ENCODE data around the gene RPS14. TPM values are rescaled to one million over a fixed set of nuclear protein-coding genes. Genes with fewer than 3 reads are reported as not detected.
"Not testable (repeated sequence)": the region's sequence is repeated elsewhere in the genome, so short reads cannot be mapped to it uniquely, and the experiment has no call there.

RPS14 gene
- total RNA-seq, 1 experiment from 2014 or later, result 2,031 TPM

DNA sequence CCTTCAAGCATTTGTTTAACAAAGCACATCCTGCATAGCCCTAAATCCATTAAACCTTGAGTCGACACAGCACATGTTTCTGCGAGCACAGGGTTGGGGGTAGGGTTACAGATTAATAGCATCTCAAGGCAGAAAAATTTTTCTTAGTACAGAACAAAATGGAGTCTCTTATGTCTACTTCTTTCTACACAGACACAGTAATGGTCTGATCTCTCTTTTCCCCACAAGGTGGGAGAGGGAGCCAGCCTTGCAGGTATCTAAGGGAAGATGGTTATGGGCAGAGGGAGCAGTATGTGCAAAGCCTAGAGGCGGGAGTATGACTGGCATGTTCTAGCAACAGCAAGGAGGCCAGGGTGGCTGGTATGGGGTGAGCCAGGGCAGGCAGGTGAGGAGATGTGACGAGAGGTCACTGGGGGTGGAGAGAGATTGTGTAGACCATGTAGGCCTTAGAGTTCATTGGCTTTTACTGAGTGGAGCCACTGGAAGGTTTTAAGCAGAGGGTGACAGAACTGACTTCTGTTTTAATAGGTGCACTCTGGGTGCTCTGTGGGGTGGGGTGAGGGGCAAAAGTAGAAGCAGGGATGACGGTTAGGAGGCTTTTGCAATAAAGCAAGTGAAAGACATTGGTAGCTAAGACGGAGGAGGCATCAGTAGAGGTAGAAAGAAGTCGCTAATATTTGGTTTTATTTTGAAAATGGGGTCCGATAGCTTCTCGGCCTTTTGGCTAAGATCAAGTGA, 5.1 kb upstream of the RPS14 start:
- DNase-seq, result no peak
- CTCF ChIA-PET, result no interaction called here
- Histone ChIP-seq H3K9me3 (ENCODE audit: low read length) (no peaks in the 10 kb centered on the region), H4K20me1 (ENCODE audit: low read length) (no peaks in the 10 kb centered on the region), H3K27ac (ENCODE audit: low read length) (no peak overlapping the region), H3K9me2 (replicated peaks; ENCODE audit: low read length) (no peaks in the 10 kb centered on the region), H3K4me1 (ENCODE audit: insufficient read depth, low read length) (no peaks in the 10 kb centered on the region; the same call in 1 of the 2 replicates), H3F3A (ENCODE audit: low read length, unreplicated experiment) (no peaks in the 10 kb centered on the region), H3K9ac (ENCODE audit: low read length) (no peak overlapping the region), H3K36me3 (ENCODE audit: low read depth, low read length) (no peaks in the 10 kb centered on the region), H3K4me3 (ENCODE audit: low read length) (no peak overlapping the region), H2AFZ (ENCODE audit: low read length) (no peak overlapping the region), H3K27me3 (ENCODE audit: low read length) (no peaks in the 10 kb centered on the region), H3K4me2 (ENCODE audit: low read length) (no peak overlapping the region), H3K79me2 (ENCODE audit: low read length) (peaks cover under 1% of the 10 kb centered on the region; the same call in 1 of the 2 replicates)
- intact Hi-C loops (cut with micrococcal nuclease), result no loop called here
- ATAC-seq, result no peak
- TF ChIP-seq, protein P1, sequence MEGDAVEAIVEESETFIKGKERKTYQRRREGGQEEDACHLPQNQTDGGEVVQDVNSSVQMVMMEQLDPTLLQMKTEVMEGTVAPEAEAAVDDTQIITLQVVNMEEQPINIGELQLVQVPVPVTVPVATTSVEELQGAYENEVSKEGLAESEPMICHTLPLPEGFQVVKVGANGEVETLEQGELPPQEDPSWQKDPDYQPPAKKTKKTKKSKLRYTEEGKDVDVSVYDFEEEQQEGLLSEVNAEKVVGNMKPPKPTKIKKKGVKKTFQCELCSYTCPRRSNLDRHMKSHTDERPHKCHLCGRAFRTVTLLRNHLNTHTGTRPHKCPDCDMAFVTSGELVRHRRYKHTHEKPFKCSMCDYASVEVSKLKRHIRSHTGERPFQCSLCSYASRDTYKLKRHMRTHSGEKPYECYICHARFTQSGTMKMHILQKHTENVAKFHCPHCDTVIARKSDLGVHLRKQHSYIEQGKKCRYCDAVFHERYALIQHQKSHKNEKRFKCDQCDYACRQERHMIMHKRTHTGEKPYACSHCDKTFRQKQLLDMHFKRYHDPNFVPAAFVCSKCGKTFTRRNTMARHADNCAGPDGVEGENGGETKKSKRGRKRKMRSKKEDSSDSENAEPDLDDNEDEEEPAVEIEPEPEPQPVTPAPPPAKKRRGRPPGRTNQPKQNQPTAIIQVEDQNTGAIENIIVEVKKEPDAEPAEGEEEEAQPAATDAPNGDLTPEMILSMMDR (conservative IDR thresholded peaks at IDR 0.05; ENCODE audit: low read depth, low read length), result no peak
- POLR2A ChIA-PET (ENCODE audit: unreplicated experiment), result no interaction called here
- BruUV-seq (replicated peaks), result no TSS peak

DNA sequence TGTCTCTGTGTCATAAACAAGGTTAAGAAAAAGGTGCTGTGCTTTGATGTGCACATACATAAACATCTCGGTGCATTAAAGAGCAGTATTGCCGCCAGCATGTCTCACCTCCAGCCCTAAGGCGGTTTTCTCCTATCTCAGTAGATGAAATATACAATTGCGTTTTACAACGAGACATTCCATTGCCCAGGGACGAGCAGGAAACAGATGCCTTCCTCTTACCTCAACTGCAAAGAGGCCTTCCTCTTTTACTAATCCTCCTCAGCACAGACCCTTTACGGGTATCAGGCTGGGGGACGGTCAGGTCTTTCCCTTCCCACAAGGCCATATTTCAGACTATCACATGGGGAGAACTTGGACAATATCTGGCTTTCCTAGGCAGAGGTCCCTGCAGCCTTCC, 4.5 kb upstream of the RPS14 start:
- intact Hi-C loops (cut with micrococcal nuclease); H2AFZ ChIP-seq (ENCODE audit: low read length); CTCF ChIA-PET: not testable (repeated sequence)

DNA sequence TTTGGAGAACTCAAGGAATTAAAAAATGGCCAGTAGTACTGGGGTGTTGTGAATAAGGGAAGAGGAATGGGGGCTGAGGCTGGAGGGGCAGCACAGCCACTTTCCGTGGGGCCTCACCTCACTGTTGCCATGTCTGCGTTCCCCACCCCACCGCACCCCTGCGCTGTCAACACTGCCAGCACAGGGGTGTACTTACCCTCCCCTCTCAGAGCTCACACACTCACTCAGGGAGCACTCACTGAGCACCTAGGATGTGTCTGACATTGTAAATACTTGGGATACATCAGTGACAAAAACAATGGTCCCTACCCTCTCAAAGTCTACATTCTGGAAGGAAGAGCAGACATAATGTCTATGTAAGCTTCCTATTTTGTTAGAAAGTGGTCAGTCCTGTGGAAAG, 3.4 kb upstream of the RPS14 start:
- intact Hi-C loops (cut with micrococcal nuclease), result no loop called here
- Histone ChIP-seq H3K4me2 (ENCODE audit: low read length) (no peak overlapping the region), H3K9me2 (replicated peaks; ENCODE audit: low read length) (no peaks in the 10 kb centered on the region), H2AFZ (ENCODE audit: low read length) (no peak overlapping the region), H3F3A (ENCODE audit: low read length, unreplicated experiment) (no peaks in the 10 kb centered on the region), H3K79me2 (ENCODE audit: low read length) (peaks cover 18% of the 10 kb centered on the region), H3K27ac (ENCODE audit: low read length) (no peak overlapping the region), H3K4me3 (ENCODE audit: low read length) (no peak overlapping the region), H3K9ac (ENCODE audit: low read length) (no peak overlapping the region), H3K27me3 (ENCODE audit: low read length) (no peaks in the 10 kb centered on the region), H3K36me3 (ENCODE audit: low read depth, low read length) (peaks cover 13% of the 10 kb centered on the region), H4K20me1 (ENCODE audit: low read length) (peaks cover 11% of the 10 kb centered on the region), H3K9me3 (ENCODE audit: low read length) (no peaks in the 10 kb centered on the region), H3K4me1 (ENCODE audit: insufficient read depth, low read length) (peaks cover 5% of the 10 kb centered on the region)
- no TSS peak for BruUV-seq (replicated peaks)
- ATAC-seq (no peak), DNase-seq (no peak)
- POLR2A ChIA-PET (ENCODE audit: unreplicated experiment), result no interaction called here
- CTCF ChIA-PET, result no interaction called here
- no peak for TF ChIP-seq EZH2 (IDR thresholded peaks at IDR 0.05; ENCODE audit: low read length, unreplicated experiment)
- no peak for TF ChIP-seq EZH2phosphoT487 (IDR thresholded peaks at IDR 0.05; ENCODE audit: borderline replicate concordance, low read length)
- TF ChIP-seq, protein P1 (conservative IDR thresholded peaks at IDR 0.05; ENCODE audit: low read depth, low read length), result no peak

More for the DNA sequence above, 4.5 kb upstream of the RPS14 start:
- H3K9ac ChIP-seq (ENCODE audit: low read length); H3F3A ChIP-seq (ENCODE audit: low read length, unreplicated experiment); DNase-seq; H3K9me3 ChIP-seq (ENCODE audit: low read length); H3K27me3 ChIP-seq (ENCODE audit: low read length); ATAC-seq; H3K36me3 ChIP-seq (ENCODE audit: low read depth, low read length); H3K27ac ChIP-seq (ENCODE audit: low read length); POLR2A ChIA-PET (ENCODE audit: unreplicated experiment); H4K20me1 ChIP-seq (ENCODE audit: low read length); H3K9me2 ChIP-seq (replicated peaks; ENCODE audit: low read length); H3K4me3 ChIP-seq (ENCODE audit: low read length); BruUV-seq (replicated peaks); H3K4me2 ChIP-seq (ENCODE audit: low read length); H3K4me1 ChIP-seq (ENCODE audit: insufficient read depth, low read length); H3K79me2 ChIP-seq (ENCODE audit: low read length): not testable (repeated sequence)

Measured in PC-3 (cell line).